Vagina (tissue), 2 donors: Measurements from ENCODE around the gene FGFR2. TPM values are rescaled to one million over a fixed set of nuclear protein-coding genes. Genes with fewer than 3 reads are reported as not detected.

ENCODE experiments used
- DNase-seq, 2 donors: peaks; one replicate each; pipeline ENCODE4 v3.0.0-alpha.2; 2017; ENCODE audit errors: extremely low spot score in 2 of 2
- H3K27ac ChIP-seq: fragments of 200-600 bp; sonication (generic); one replicate; pipeline ENCODE4 v1.5.1; 2019
- H3K27me3 ChIP-seq: fragments of 200-600 bp; sonication (generic); one replicate; pipeline ENCODE4 v1.5.1; 2019
- H3K36me3 ChIP-seq, 2 donors: fragments of 200-600 bp; sonication (generic); one replicate each; pipeline ENCODE4 v1.5.1; 2017 to 2019
- H3K4me1 ChIP-seq: fragments of 200-600 bp; sonication (generic); one replicate; pipeline ENCODE4 v1.5.1; 2019
- H3K4me3 ChIP-seq, 2 donors: fragments of 200-600 bp; sonication (generic); 1 replicate in 1 of 2; 2 replicates in 1 of 2; pipeline ENCODE4 v1.5.1; 2016 to 2019
- H3K9me3 ChIP-seq: fragments of 200-600 bp; sonication (generic); one replicate; pipeline ENCODE4 v1.5.1; 2019
- POLR2A ChIP-seq, 2 donors: fragments of 450-650 bp; IDR thresholded peaks; one replicate each; pipeline ENCODE4 v1.6.1; 2017; ENCODE audit warnings: antibody characterized with exemption in 2 of 2, mild to moderate bottlenecking in 2 of 2, moderate library complexity in 2 of 2
- POLR2AphosphoS5 ChIP-seq, 2 donors: sonication (generic); formaldehyde crosslinking; IDR thresholded peaks; one replicate each; pipeline ENCODE4 v1.9.0; 2017; ENCODE audit warnings: antibody characterized with exemption in 2 of 2, mild to moderate bottlenecking in 2 of 2, low read depth in 1 of 2; ENCODE audit not compliant: insufficient read depth in 1 of 2
- intact Hi-C: fragments of 100-400 bp; cut with DNase I; formaldehyde crosslinking; loops from one replicate; pipeline ENCODE4 v1.15.1; 2023
- total RNA-seq: library from RNA; depleted of rRNA; stranded (reverse); fragments of >200 nt; gene quantifications from one replicate; pipeline ENCODE4 v1.2.3, GENCODE V29; 2016
- TF ChIP-seq, protein P1 (sequence below), 3 experiments: fragments of 450-650 bp in 2 of 3; fragments of 200-600 bp in 1 of 3; sonication (generic) in 1 of 3; IDR thresholded peaks; one replicate each; pipeline ENCODE4 v1.5.1; 2017 to 2019; ENCODE audit warnings: antibody characterized with exemption in 3 of 3, mild to moderate bottlenecking in 2 of 3, moderate library complexity in 2 of 3

FGFR2 gene
- total RNA-seq, 1 donor from 2014 or later = 54.0 TPM

GRCh38 chr10:121591186-121591585 is 7.1 kb downstream of the FGFR2 start:
- H3K4me3 ChIP-seq = no peak overlapping the region
- H3K27ac ChIP-seq = no peak overlapping the region
- TF ChIP-seq, protein P1, sequence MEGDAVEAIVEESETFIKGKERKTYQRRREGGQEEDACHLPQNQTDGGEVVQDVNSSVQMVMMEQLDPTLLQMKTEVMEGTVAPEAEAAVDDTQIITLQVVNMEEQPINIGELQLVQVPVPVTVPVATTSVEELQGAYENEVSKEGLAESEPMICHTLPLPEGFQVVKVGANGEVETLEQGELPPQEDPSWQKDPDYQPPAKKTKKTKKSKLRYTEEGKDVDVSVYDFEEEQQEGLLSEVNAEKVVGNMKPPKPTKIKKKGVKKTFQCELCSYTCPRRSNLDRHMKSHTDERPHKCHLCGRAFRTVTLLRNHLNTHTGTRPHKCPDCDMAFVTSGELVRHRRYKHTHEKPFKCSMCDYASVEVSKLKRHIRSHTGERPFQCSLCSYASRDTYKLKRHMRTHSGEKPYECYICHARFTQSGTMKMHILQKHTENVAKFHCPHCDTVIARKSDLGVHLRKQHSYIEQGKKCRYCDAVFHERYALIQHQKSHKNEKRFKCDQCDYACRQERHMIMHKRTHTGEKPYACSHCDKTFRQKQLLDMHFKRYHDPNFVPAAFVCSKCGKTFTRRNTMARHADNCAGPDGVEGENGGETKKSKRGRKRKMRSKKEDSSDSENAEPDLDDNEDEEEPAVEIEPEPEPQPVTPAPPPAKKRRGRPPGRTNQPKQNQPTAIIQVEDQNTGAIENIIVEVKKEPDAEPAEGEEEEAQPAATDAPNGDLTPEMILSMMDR (IDR thresholded peaks at IDR 0.05) = no peak
- TF ChIP-seq POLR2A (IDR thresholded peaks at IDR 0.05) (no peak), POLR2AphosphoS5 (IDR thresholded peaks at IDR 0.05; ENCODE audit: insufficient read depth in 1 of 2, low read depth in 1 of 2) (no peak)
- H3K36me3 ChIP-seq = no peaks in the 10 kb centered on the region
- H3K27me3 ChIP-seq = no peaks in the 10 kb centered on the region
- H3K9me3 ChIP-seq = no peaks in the 10 kb centered on the region
- DNase-seq = no peak
- H3K4me1 ChIP-seq = peaks cover 32% of the 10 kb centered on the region
- intact Hi-C loops = no loop called here

DNA sequence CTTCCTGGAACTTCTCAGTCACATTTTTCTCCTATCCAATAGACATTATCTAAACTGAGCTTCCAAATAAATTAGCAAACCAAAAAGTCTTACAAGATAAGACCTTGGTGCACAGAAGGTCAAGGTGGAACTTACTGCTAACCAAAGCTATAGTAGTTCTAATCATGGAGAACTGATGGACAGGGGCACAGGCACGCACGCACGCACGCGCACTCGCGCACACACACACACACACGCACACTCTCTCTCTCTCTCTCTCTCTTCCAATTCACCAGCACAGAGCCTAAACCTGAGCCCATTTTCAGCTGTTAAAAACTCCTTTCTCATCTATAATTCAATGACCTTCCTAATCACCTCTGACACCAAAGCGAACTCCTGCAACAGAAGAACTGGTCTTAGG is 7.5 kb downstream of the FGFR2 start:
- no peak overlapping the region for H3K27ac ChIP-seq
- intact Hi-C loops = no loop called here
- no peak overlapping the region for H3K4me3 ChIP-seq
- no peak for TF ChIP-seq POLR2A (IDR thresholded peaks at IDR 0.05)
- TF ChIP-seq, protein P1 (IDR thresholded peaks at IDR 0.05) = no peak
- TF ChIP-seq POLR2AphosphoS5 (IDR thresholded peaks at IDR 0.05; ENCODE audit: insufficient read depth in 1 of 2, low read depth in 1 of 2) = no peak
- peaks cover 28% of the 10 kb centered on the region for H3K4me1 ChIP-seq
- H3K9me3 ChIP-seq = no peaks in the 10 kb centered on the region
- DNase-seq = no peak
- H3K27me3 ChIP-seq = no peaks in the 10 kb centered on the region
- no peaks in the 10 kb centered on the region for H3K36me3 ChIP-seq

GRCh38 chr10:121589553-121589952 is 8.7 kb downstream of the FGFR2 start:
- TF ChIP-seq, protein P1 (IDR thresholded peaks at IDR 0.05) = no peak
- TF ChIP-seq POLR2A (IDR thresholded peaks at IDR 0.05) (no peak), POLR2AphosphoS5 (IDR thresholded peaks at IDR 0.05; ENCODE audit: insufficient read depth in 1 of 2, low read depth in 1 of 2) (no peak)
- Histone ChIP-seq H3K9me3 (no peaks in the 10 kb centered on the region), H3K27me3 (no peaks in the 10 kb centered on the region), H3K27ac (no peak overlapping the region), H3K4me3 (no peak overlapping the region), H3K36me3 (no peaks in the 10 kb centered on the region), H3K4me1 (peaks cover 17% of the 10 kb centered on the region)
- no peak for DNase-seq
- intact Hi-C loops = no loop called here

GRCh38 chr10:121583857-121584256 is 14.4 kb downstream of the FGFR2 start:
- Histone ChIP-seq H3K27me3 (no peaks in the 10 kb centered on the region), H3K4me1 (peaks cover 24% of the 10 kb centered on the region), H3K4me3 (no peak overlapping the region), H3K36me3 (no peaks in the 10 kb centered on the region), H3K9me3 (no peaks in the 10 kb centered on the region), H3K27ac (no peak overlapping the region)
- DNase-seq = no peak
- intact Hi-C loops = no loop called here
- TF ChIP-seq POLR2AphosphoS5 (IDR thresholded peaks at IDR 0.05; ENCODE audit: insufficient read depth in 1 of 2, low read depth in 1 of 2) (no peak), POLR2A (IDR thresholded peaks at IDR 0.05) (no peak)
- TF ChIP-seq, protein P1 (IDR thresholded peaks at IDR 0.05) = no peak

GRCh38 chr10:121583258-121583657 is 15.0 kb downstream of the FGFR2 start:
- Histone ChIP-seq H3K4me1 (peaks cover 30% of the 10 kb centered on the region), H3K36me3 (no peaks in the 10 kb centered on the region), H3K9me3 (no peaks in the 10 kb centered on the region), H3K4me3 (no peak overlapping the region), H3K27ac (no peak overlapping the region), H3K27me3 (no peaks in the 10 kb centered on the region)
- no peak for TF ChIP-seq POLR2AphosphoS5 (IDR thresholded peaks at IDR 0.05; ENCODE audit: insufficient read depth in 1 of 2, low read depth in 1 of 2)
- TF ChIP-seq, protein P1 (IDR thresholded peaks at IDR 0.05) = no peak
- TF ChIP-seq POLR2A (IDR thresholded peaks at IDR 0.05) = no peak
- intact Hi-C loops = no loop called here
- DNase-seq = no peak
